ENCODE data around the gene PPCDC.
"Not testable (repeated sequence)": the region's sequence is repeated elsewhere in the genome, so short reads cannot be mapped to it uniquely, and the experiment has no call there.

PPCDC gene

GRCh38 chr15:75070674-75071073, 47.3 kb downstream of the PPCDC start:
- no peak for DNase-seq

- DNase-seq, result no peak
Observed at GRCh38 chr15:75073197-75073596, 49.8 kb downstream of the PPCDC start.

- no peak for DNase-seq
Observed at GRCh38 chr15:75076277-75076676, 52.9 kb downstream of the PPCDC start.

- peak; percentile 9 for DNase-seq
Observed at GRCh38 chr15:75077551-75077961, 54.2 kb downstream of the PPCDC start.

- no peak for DNase-seq
Observed at GRCh38 chr15:75081150-75081549, 57.8 kb downstream of the PPCDC start.

- DNase-seq, result no peak
Observed at GRCh38 chr15:75082689-75083088, 59.3 kb downstream of the PPCDC start.

- DNase-seq, result not testable (repeated sequence)
Observed at GRCh38 chr15:75085708-75086107, 62.3 kb downstream of the PPCDC start.

- no peak for DNase-seq
Observed at GRCh38 chr15:75089456-75090387, 66.3 kb downstream of the PPCDC start.

GRCh38 chr15:75090388-75090734, 67.0 kb downstream of the PPCDC start:
- DNase-seq, result no peak

- DNase-seq, result no peak
Observed at GRCh38 chr15:75091814-75092213, 68.4 kb downstream of the PPCDC start.

GRCh38 chr15:75094961-75095478, 71.6 kb downstream of the PPCDC start:
- not testable (repeated sequence) for DNase-seq

- no peak for DNase-seq
Observed at GRCh38 chr15:75095594-75095993, 72.2 kb downstream of the PPCDC start.

- no peak for DNase-seq
Observed at GRCh38 chr15:75097939-75098338, 74.5 kb downstream of the PPCDC start.

- DNase-seq, result no peak
Observed at GRCh38 chr15:75098404-75098803, 75.0 kb downstream of the PPCDC start.
